Esophagus muscularis mucosa (tissue), 4 donors: Measurements from ENCODE around the gene DNAJC11. TPM values are rescaled to one million over a fixed set of nuclear protein-coding genes. Genes with fewer than 3 reads are reported as not detected.
"Not testable (repeated sequence)": the region's sequence is repeated elsewhere in the genome, so short reads cannot be mapped to it uniquely, and the experiment has no call there.

Source experiments
- DNase-seq: peaks from one replicate; pipeline ENCODE4 v3.0.0-alpha.2; 2017; ENCODE audit errors: extremely low spot score
- H3K27ac ChIP-seq, 4 donors: fragments of 200-600 bp; sonication (generic); replicated peaks in 1 of 4; 1 replicate in 3 of 4; 2 replicates in 1 of 4; pipeline ENCODE4 v1.5.1; 2016 to 2019; ENCODE audit warnings: mild to moderate bottlenecking in 1 of 4
- H3K27me3 ChIP-seq, 4 donors: fragments of 200-600 bp; sonication (generic); one replicate each; pipeline versions ENCODE4 v1.5.1 to v1.6.0; 2016 to 2019
- H3K36me3 ChIP-seq, 4 donors: fragments of 200-600 bp; sonication (generic); one replicate each; pipeline ENCODE4 v1.5.1; 2016 to 2019
- H3K4me1 ChIP-seq, 4 donors: fragments of 200-600 bp; sonication (generic); one replicate each; pipeline ENCODE4 v1.5.1; 2016 to 2019
- H3K4me3 ChIP-seq, 4 donors: fragments of 200-600 bp; sonication (generic); 1 replicate in 2 of 4; 2 replicates in 2 of 4; pipeline ENCODE4 v1.5.1; 2016 to 2019; ENCODE audit warnings: mild to moderate bottlenecking in 4 of 4, moderate library complexity in 1 of 4
- H3K9me3 ChIP-seq, 4 donors: fragments of 200-600 bp; sonication (generic); 1 replicate in 3 of 4; 2 replicates in 1 of 4; pipeline ENCODE4 v1.5.1; 2016 to 2019
- CTCF ChIP-seq, 3 experiments: fragments of 200-600 bp in 2 of 3; fragments of 450-650 bp in 1 of 3; sonication (generic) in 2 of 3; IDR thresholded peaks; one replicate each; pipeline ENCODE4 v1.5.1; 2017 to 2019; ENCODE audit warnings: antibody characterized with exemption in 3 of 3, mild to moderate bottlenecking in 2 of 3, moderate library complexity in 1 of 3
- EP300 ChIP-seq: sonication (generic); formaldehyde crosslinking; IDR thresholded peaks from one replicate; pipeline ENCODE4 v1.6.1; 2017; ENCODE audit warnings: antibody characterized with exemption
- POLR2A ChIP-seq: fragments of 450-650 bp; IDR thresholded peaks from one replicate; pipeline ENCODE4 v1.6.1; 2017; ENCODE audit warnings: antibody characterized with exemption, moderate library complexity, mild to moderate bottlenecking, low read depth
- POLR2AphosphoS5 ChIP-seq, 2 donors: sonication (generic); formaldehyde crosslinking; IDR thresholded peaks; one replicate each; pipeline ENCODE4 v1.6.1; 2017; ENCODE audit warnings: antibody characterized with exemption in 2 of 2
- WGBS: methylation state at CpG from one replicate; pipeline ENCODE4 v1.1.5; 2018; 5-methylcytosine and 5-hydroxymethylcytosine counted together
- intact Hi-C: fragments of 100-400 bp; cut with DNase I; formaldehyde crosslinking; loops from one replicate; pipeline ENCODE4 v1.15.1; 2023
- total RNA-seq, 4 donors: library from RNA; depleted of rRNA; stranded (reverse); fragments of >200 nt; gene quantifications; one replicate each; pipeline versions ENCODE4 v1.1.0 to v1.2.1, GENCODE V29; 2016

The DNAJC11 gene
- total RNA-seq, 4 donors from 2014 or later, result 19.4 to 37.8 (median 29.0) TPM

DNA sequence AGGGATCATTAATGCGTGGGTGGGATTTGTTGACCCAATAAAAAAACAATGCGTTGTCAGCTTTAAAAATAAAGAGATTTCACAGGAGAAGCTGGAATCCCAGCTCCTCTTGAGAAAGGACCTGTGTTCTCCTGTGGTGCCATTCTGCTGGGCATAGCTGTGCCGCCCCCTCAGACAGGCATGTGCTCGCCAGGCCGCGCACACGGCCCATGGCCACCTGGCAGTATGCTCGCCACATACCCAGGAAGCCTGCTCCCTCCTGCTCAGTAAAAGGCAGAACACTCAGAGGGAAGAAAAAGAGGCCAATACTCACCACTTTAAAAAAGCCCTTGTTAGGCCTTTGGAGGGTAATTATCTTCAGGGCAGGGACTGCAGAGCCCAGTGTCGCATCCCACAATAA lies 63.8 kb downstream of the DNAJC11 start:
- TF ChIP-seq EP300 (no peak), POLR2AphosphoS5 (IDR thresholded peaks at IDR 0.05) (no peak), POLR2A (no peak), CTCF (IDR thresholded peaks at IDR 0.05) (no peak)
- Histone ChIP-seq H3K4me1 (peaks cover 0 to 12% (median 7%) of the 10 kb centered on the region in 4 donors), H3K36me3 (peaks cover 48 to 98% (median 91%) of the 10 kb centered on the region in 4 donors), H3K4me3 (peak overlapping the region in 1 of 4 donors; percentile 24), H3K27ac (peak overlapping the region; percentile 40 to 46 (median 44)), H3K9me3 (no peaks in the 10 kb centered on the region), H3K27me3 (no peaks in the 10 kb centered on the region)
- DNase-seq, result no peak
- 90% methylated on average over 3 of the region's 9 CpGs for WGBS
- intact Hi-C loops, result no loop called here

DNA sequence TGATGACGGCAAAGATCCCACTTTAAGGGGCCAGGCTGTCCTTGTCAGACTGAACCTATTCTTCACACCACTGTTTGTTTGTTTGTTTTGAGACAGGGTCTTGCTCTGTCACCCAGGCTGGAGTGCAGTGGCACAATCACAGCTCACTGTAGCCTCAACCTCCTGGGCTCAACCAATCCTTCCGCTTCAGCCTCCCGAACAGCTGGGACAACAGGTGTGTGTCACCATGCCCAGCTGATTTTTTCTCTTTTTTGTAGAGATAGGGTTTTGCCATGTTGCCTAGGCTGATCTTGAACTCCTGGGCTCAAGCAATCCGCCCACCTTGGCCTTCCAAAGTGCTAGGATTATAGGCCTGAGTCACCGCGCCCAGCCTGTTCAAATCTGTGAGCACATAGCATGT lies 64.8 kb downstream of the DNAJC11 start:
- Histone ChIP-seq H3K36me3 (peaks cover 56 to 98% (median 92%) of the 10 kb centered on the region in 4 donors), H3K4me1 (peaks cover 0 to 12% (median 7%) of the 10 kb centered on the region in 4 donors)
- H3K4me3 ChIP-seq, H3K9me3 ChIP-seq, H3K27me3 ChIP-seq, H3K27ac ChIP-seq, intact Hi-C loops, DNase-seq: not testable (repeated sequence)
- WGBS, result 93% methylated on average over 6 of the region's 6 CpGs

- Histone ChIP-seq H3K27me3 (no peaks in the 10 kb centered on the region), H3K27ac (no peak overlapping the region), H3K4me1 (peaks cover 0 to 12% (median 7%) of the 10 kb centered on the region in 4 donors), H3K36me3 (peaks cover 60 to 100% (median 96%) of the 10 kb centered on the region in 4 donors), H3K9me3 (no peaks in the 10 kb centered on the region), H3K4me3 (no peak overlapping the region)
- TF ChIP-seq POLR2AphosphoS5 (IDR thresholded peaks at IDR 0.05) (no peak), POLR2A (no peak), CTCF (IDR thresholded peaks at IDR 0.05) (no peak), EP300 (no peak)
- no peak for DNase-seq
- 56% methylated on average over 8 of the region's 16 CpGs for WGBS
- intact Hi-C loops, result no loop called here
Measured at GRCh38 chr1:6635910-6636760, 65.5 kb downstream of the DNAJC11 start.

- H3K27ac ChIP-seq, result peak overlapping the region in 1 of 4 donors; percentile 42
- no peaks in the 10 kb centered on the region for H3K9me3 ChIP-seq
- H3K4me3 ChIP-seq, result no peak overlapping the region
- 86% methylated on average over 12 of the region's 20 CpGs for WGBS
- H3K4me1 ChIP-seq, result peaks cover 0 to 12% (median 7%) of the 10 kb centered on the region in 4 donors
- no peak for DNase-seq
- no peak for TF ChIP-seq CTCF (IDR thresholded peaks at IDR 0.05)
- no peak for TF ChIP-seq POLR2A
- TF ChIP-seq EP300, result no peak
- no peak for TF ChIP-seq POLR2AphosphoS5 (IDR thresholded peaks at IDR 0.05)
- peaks cover 54 to 100% (median 97%) of the 10 kb centered on the region in 4 donors for H3K36me3 ChIP-seq
- no peaks in the 10 kb centered on the region for H3K27me3 ChIP-seq
- intact Hi-C loops, result no loop called here
Measured at GRCh38 chr1:6635161-6635909, 66.3 kb downstream of the DNAJC11 start.

GRCh38 chr1:6634371-6635052 lies 67.1 kb downstream of the DNAJC11 start:
- WGBS, result 72% methylated on average over 23 of the region's 29 CpGs

More at GRCh38 chr1:6634371-6635052, 67.1 kb downstream of the DNAJC11 start:
- peak overlapping the region in 1 of 4 donors; percentile 42 for H3K27ac ChIP-seq
- H3K27me3 ChIP-seq, result no peaks in the 10 kb centered on the region
- H3K36me3 ChIP-seq, result peaks cover 54 to 100% (median 97%) of the 10 kb centered on the region in 4 donors
- TF ChIP-seq POLR2A, result no peak
- peak; percentile 26 to 40 for TF ChIP-seq POLR2AphosphoS5 (IDR thresholded peaks at IDR 0.05)
- TF ChIP-seq CTCF (IDR thresholded peaks at IDR 0.05), result peak; percentile 48 to 64 (median 59)
- no peak for TF ChIP-seq EP300
- DNase-seq, result no peak
- H3K4me1 ChIP-seq, result peaks cover 0 to 15% (median 7%) of the 10 kb centered on the region in 4 donors
- H3K9me3 ChIP-seq, result no peaks in the 10 kb centered on the region
- intact Hi-C loops, result no loop called here
- H3K4me3 ChIP-seq, result no peak overlapping the region
